GM21786 (cell line): ENCODE measurements around the gene CEP112.

Source experiments
- ATAC-seq: cut with Tn5 transposase; IDR thresholded peaks from one replicate; pipeline ENCODE4 v1.9.1; 2021; ENCODE audit not compliant: unreplicated experiment

CEP112 gene

GRCh38 chr17:65617496-65617895, 574.4 kb downstream of the CEP112 start:
- no peak for ATAC-seq

DNA sequence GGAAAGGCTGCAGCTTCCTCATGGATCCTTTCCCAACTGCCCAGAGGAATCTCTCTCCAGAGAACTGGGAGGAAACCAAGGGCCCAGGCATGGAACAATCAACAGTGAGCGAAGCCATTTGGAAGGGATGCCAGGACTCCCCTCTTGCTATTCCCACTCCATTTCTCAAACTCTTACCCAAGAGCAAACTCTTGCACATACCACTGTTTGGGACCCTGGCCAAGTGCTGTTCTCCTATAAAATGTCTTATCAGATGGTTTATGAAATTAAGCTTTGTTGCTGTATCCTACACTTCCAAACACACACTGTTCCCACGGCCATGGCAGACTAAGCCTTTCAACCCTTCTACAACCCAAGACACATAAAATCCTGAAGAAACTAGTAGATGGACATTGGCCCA, 582.2 kb downstream of the CEP112 start:
- ATAC-seq, result no peak

DNA sequence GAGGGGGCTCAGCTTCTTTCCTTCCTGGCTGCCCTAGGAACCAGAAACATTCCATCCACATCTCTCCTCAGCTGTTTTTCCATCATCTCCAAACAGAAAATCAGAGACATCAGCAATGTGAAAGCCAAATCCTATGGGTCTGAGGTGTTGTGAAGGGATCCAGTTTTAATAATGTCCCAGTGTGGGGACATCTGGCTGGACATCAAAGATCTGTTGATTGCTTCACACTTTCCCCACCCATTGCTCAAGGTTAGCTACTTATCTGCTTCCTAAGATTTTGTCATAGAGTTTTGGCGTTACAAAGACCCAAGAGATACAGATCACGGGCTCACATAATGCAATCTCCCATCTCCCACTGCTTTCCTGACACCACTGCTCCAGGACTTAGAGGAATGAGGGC, 582.6 kb downstream of the CEP112 start:
- no peak for ATAC-seq

DNA sequence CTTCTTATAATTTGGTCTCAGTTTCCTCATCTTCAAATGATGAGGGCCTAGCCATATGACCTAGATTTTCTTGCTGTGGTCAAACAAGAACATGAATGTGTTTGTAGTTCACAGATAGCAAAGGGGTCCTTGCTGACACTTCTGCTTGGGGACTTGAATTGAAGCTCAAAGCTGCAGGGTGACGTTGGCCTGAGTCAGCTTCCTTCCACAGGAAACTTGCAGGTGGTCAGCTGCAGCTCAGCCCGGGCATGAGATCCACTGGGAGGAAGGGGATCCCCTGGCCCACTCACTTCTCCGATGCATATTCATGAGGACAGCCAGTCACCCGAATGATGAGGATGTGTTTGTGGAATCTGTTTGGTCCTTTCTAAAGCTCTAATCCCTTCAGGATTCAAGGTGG, 587.9 kb downstream of the CEP112 start:
- ATAC-seq, result no peak

DNA sequence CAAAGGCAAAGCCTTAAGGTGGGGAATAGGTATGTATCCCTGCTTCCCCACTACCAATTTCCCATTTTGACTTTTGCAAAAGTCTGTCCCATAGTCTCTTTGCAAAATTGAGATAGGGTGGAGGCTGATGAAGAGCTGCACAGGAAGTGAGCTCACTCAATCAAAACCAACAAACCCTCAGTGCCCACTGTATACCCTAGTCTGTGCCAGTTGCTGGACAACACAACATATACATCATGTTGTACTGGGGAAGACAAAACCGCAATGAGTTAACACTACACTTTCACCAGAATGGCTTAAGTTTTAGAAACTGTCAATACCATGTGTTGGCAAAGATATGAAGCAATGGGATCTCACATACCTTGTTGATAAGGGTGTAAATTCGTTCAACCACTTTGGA, 590.1 kb downstream of the CEP112 start:
- no peak for ATAC-seq

DNA sequence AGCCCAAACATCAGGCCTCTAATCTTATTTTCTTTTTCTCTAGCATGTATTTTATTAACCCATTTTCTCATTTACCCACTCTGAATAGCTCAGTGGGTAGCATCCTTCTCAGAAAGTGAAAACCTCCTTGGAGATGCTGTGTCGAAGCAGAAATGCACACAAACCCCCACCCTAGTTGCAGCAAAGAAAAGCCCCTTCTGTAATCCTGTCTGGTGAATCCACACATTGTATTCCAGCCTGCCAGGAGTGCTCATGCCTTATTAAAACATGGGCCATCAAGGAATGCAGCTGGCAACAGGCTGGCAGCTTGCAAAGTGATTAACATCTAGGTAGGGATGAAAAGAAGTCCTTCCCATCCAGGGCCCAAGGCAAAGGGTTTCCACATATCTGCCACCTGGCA, 590.8 kb downstream of the CEP112 start:
- ATAC-seq, result no peak

- ATAC-seq, result no peak
Measured at GRCh38 chr17:65600518-65600917, 591.4 kb downstream of the CEP112 start.

GRCh38 chr17:65599650-65600049, 592.3 kb downstream of the CEP112 start:
- ATAC-seq, result no peak

- no peak for ATAC-seq
Measured at GRCh38 chr17:65598746-65599145, 593.2 kb downstream of the CEP112 start.

- ATAC-seq, result no peak
Measured at GRCh38 chr17:65595071-65595656, 596.8 kb downstream of the CEP112 start.

- ATAC-seq, result no peak
Measured at GRCh38 chr17:65593855-65594845, 597.8 kb downstream of the CEP112 start.

- no peak for ATAC-seq
Measured at GRCh38 chr17:65593092-65593854, 598.7 kb downstream of the CEP112 start.

GRCh38 chr17:65592125-65592965, 599.6 kb downstream of the CEP112 start:
- ATAC-seq, result no peak

- no peak for ATAC-seq
Measured at GRCh38 chr17:65589321-65589720, 602.6 kb downstream of the CEP112 start.

- ATAC-seq, result no peak
Measured at GRCh38 chr17:65588181-65588808, 603.6 kb downstream of the CEP112 start.

GRCh38 chr17:65587534-65588180, 604.3 kb downstream of the CEP112 start:
- ATAC-seq, result no peak

DNA sequence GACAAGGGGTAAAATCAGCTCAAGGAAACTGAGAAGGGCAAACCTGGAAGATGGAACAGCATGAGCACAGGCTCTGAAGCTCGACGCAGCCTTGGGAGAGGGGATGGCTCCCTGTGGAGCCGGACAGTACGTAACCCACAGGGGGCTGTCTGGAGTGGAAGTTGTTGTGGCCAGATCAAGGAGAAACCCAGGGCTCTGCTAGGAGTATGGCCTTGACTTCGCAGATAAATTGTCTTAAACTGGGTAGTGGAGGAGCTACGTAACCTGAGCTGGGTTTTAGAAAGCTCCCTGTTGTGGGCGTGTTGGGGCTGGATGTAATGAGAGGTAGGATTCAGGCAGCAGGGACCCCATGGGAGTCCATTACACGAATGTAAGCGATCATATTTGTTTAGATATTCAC, 605.0 kb downstream of the CEP112 start:
- no peak for ATAC-seq
